Caco-2 (cell line): ENCODE data around the gene ATP10B. TPM values are rescaled to one million over a fixed set of nuclear protein-coding genes. Genes with fewer than 3 reads are reported as not detected.

ENCODE experiments used
- BruUV-seq: library from RNA; stranded (reverse); fragments of 400-500 nt; replicated peaks from 2 replicates; lab custom pipeline; 2021; lab: Mats Ljungman, UMichigan
- CTCF ChIA-PET: fragments of 300-600 bp; sonication (Branson Sonifier 250); formaldehyde crosslinking; loops from one replicate; lab custom pipeline; 2022; ENCODE audit warnings: antibody characterized with exemption; lab: Charles Lee
- POLR2A ChIA-PET: fragments of 300-600 bp; sonication (Branson Sonifier 250); formaldehyde crosslinking; loops from one replicate; lab custom pipeline; 2022; ENCODE audit warnings: antibody characterized with exemption; lab: Charles Lee
- DNase-seq, 2 experiments: peaks; one replicate each; pipeline versions ENCODE4 v3.0.0 to v3.0.0-alpha.2; 2020 to 2022
- H3K27me3 ChIP-seq: replicated peaks from 2 replicates; pipeline ENCODE4 v1.6.0; 2011; ENCODE audit warnings: low read length; ENCODE audit not compliant: control insufficient read depth, insufficient read depth
- H3K36me3 ChIP-seq: 2 replicates; pipeline ENCODE4 v1.5.1; 2011; ENCODE audit warnings: low read length; ENCODE audit not compliant: control insufficient read depth, insufficient read depth
- H3K4me1 ChIP-seq: fragments of 250-450 bp; sonication (Bioruptor Pico); 2 replicates; pipeline ENCODE4 v1.5.1; 2020; ENCODE audit warnings: mild to moderate bottlenecking
- H3K4me3 ChIP-seq: 2 replicates; pipeline ENCODE4 v1.5.1; 2011; ENCODE audit warnings: low read depth, mild to moderate bottlenecking, control low read depth, low read length
- H3K9me3 ChIP-seq: fragments of 250-450 bp; sonication (Bioruptor Pico); 2 replicates; pipeline ENCODE4 v1.5.1; 2020; ENCODE audit warnings: mild to moderate bottlenecking, moderate library complexity
- H3K27ac Mint-ChIP-seq: one replicate; pipeline ENCODE4 v1.8.0; 2022; ENCODE audit warnings: mixed read lengths; ENCODE audit not compliant: unreplicated experiment
- H3K27me3 Mint-ChIP-seq: one replicate; pipeline ENCODE4 v1.8.0; 2022; ENCODE audit warnings: mixed read lengths; ENCODE audit not compliant: insufficient read depth, unreplicated experiment
- H3K36me3 Mint-ChIP-seq: one replicate; pipeline ENCODE4 v1.8.0; 2022; ENCODE audit warnings: mild to moderate bottlenecking, mixed read lengths; ENCODE audit not compliant: insufficient read depth, unreplicated experiment
- H3K4me1 Mint-ChIP-seq: one replicate; pipeline ENCODE4 v1.8.0; 2022; ENCODE audit warnings: low read depth, mixed read lengths; ENCODE audit not compliant: unreplicated experiment
- H3K4me3 Mint-ChIP-seq: one replicate; pipeline ENCODE4 v1.8.0; 2022; ENCODE audit warnings: mild to moderate bottlenecking, moderate library complexity, mixed read lengths; ENCODE audit not compliant: unreplicated experiment
- H3K9me3 Mint-ChIP-seq: one replicate; pipeline ENCODE4 v1.8.0; 2022; ENCODE audit warnings: mixed read lengths; ENCODE audit not compliant: unreplicated experiment
- CTCF ChIP-seq, 2 experiments: fragments of 200-600 bp in 1 of 2; IDR thresholded peaks; 1 replicate in 1 of 2; 2 replicates in 1 of 2; pipeline versions ENCODE4 v1.5.1 to v1.8.0; 2011 to 2022; ENCODE audit warnings: antibody characterized with exemption in 1 of 2, control low read depth in 1 of 2, inconsistent platforms in 1 of 2, low read depth in 1 of 2, low read length in 1 of 2, mild to moderate bottlenecking in 1 of 2, moderate library complexity in 1 of 2; ENCODE audit not compliant: insufficient read depth in 1 of 2, severe bottlenecking in 1 of 2, unreplicated experiment in 1 of 2
- intact Hi-C: fragments of 100-400 bp; cut with micrococcal nuclease; formaldehyde crosslinking; loops from one replicate; pipeline ENCODE4 v1.10.0; 2022; ENCODE audit not compliant: unreplicated experiment
- total RNA-seq: library from RNA; stranded (reverse); gene quantifications from 2 replicates; pipeline ENCODE4 v1.2.3, GENCODE V29; 2022

ATP10B gene
- total RNA-seq, 1 experiment from 2014 or later: 0.43 TPM

- DNase-seq: no peak
- H3K27ac Mint-ChIP-seq: no peak overlapping the region
- H3K27me3 Mint-ChIP-seq: peaks cover 2% of the 10 kb centered on the region
- no peak for TF ChIP-seq CTCF (IDR thresholded peaks at IDR 0.05; ENCODE audit: insufficient read depth in 1 of 2, low read depth in 1 of 2, low read length in 1 of 2, severe bottlenecking in 1 of 2, unreplicated experiment in 1 of 2)
- H3K9me3 Mint-ChIP-seq: no peaks in the 10 kb centered on the region
- no peaks in the 10 kb centered on the region for H3K36me3 Mint-ChIP-seq
- H3K4me1 Mint-ChIP-seq: no peaks in the 10 kb centered on the region
- no TSS peak for BruUV-seq
- no peak overlapping the region for H3K4me3 Mint-ChIP-seq
- intact Hi-C loops: no loop called here
- H3K9me3 ChIP-seq: no peaks in the 10 kb centered on the region
- no peak overlapping the region for H3K4me3 ChIP-seq
- H3K4me1 ChIP-seq: no peaks in the 10 kb centered on the region
- no peaks in the 10 kb centered on the region for H3K36me3 ChIP-seq
- no peaks in the 10 kb centered on the region for H3K27me3 ChIP-seq
- CTCF ChIA-PET: interaction anchor here (0.6 kb wide), 1 partner anchor 517 kb away, joined by 4 read pairs; no protein-coding TSS in a partner anchor
- POLR2A ChIA-PET: no interaction called here
Observed at GRCh38 chr5:160668356-160668755, 183.7 kb downstream of the ATP10B start.

GRCh38 chr5:160667160-160667559 lies 184.9 kb downstream of the ATP10B start:
- Histone ChIP-seq H3K27me3 (no peaks in the 10 kb centered on the region), H3K4me1 (no peaks in the 10 kb centered on the region), H3K9me3 (no peaks in the 10 kb centered on the region), H3K4me3 (no peak overlapping the region), H3K36me3 (no peaks in the 10 kb centered on the region)
- Mint-ChIP-seq H3K27me3 (peaks cover 2% of the 10 kb centered on the region), H3K4me1 (no peaks in the 10 kb centered on the region), H3K9me3 (no peaks in the 10 kb centered on the region), H3K27ac (no peak overlapping the region), H3K36me3 (no peaks in the 10 kb centered on the region), H3K4me3 (no peak overlapping the region)
- no peak for TF ChIP-seq CTCF (IDR thresholded peaks at IDR 0.05; ENCODE audit: insufficient read depth in 1 of 2, low read depth in 1 of 2, low read length in 1 of 2, severe bottlenecking in 1 of 2, unreplicated experiment in 1 of 2)
- ChIA-PET CTCF (no interaction called here), POLR2A (no interaction called here)
- DNase-seq: no peak
- no TSS peak for BruUV-seq
- intact Hi-C loops: no loop called here

GRCh38 chr5:160665460-160665859 lies 186.6 kb downstream of the ATP10B start:
- no peak overlapping the region for H3K27ac Mint-ChIP-seq
- Histone ChIP-seq H3K4me1 (no peaks in the 10 kb centered on the region), H3K9me3 (no peaks in the 10 kb centered on the region), H3K27me3 (no peaks in the 10 kb centered on the region), H3K36me3 (no peaks in the 10 kb centered on the region), H3K4me3 (no peak overlapping the region)
- no peak for TF ChIP-seq CTCF (IDR thresholded peaks at IDR 0.05; ENCODE audit: insufficient read depth in 1 of 2, low read depth in 1 of 2, low read length in 1 of 2, severe bottlenecking in 1 of 2, unreplicated experiment in 1 of 2)
- intact Hi-C loops: no loop called here
- no TSS peak for BruUV-seq
- no peaks in the 10 kb centered on the region for H3K36me3 Mint-ChIP-seq
- ChIA-PET POLR2A (no interaction called here), CTCF (no interaction called here)
- no peaks in the 10 kb centered on the region for H3K9me3 Mint-ChIP-seq
- H3K4me1 Mint-ChIP-seq: no peaks in the 10 kb centered on the region
- no peak overlapping the region for H3K4me3 Mint-ChIP-seq
- H3K27me3 Mint-ChIP-seq: peaks cover 7% of the 10 kb centered on the region
- no peak for DNase-seq
